Smooth muscle cell (in vitro differentiated cells): ENCODE results near the gene GALNT9. TPM values are rescaled to one million over a fixed set of nuclear protein-coding genes. Genes with fewer than 3 reads are reported as not detected.

ENCODE experiments used
- DNase-seq: peaks from one replicate; lab custom pipeline; 2025; ENCODE audit not compliant: unreplicated experiment; lab: John Stamatoyannopoulos, UW
- H2AFZ ChIP-seq: fragments of 200-600 bp; sonication (generic); 2 replicates; pipeline ENCODE4 v1.6.0; 2016; ENCODE audit warnings: antibody characterized with exemption, low read depth, mild to moderate bottlenecking
- H3F3A ChIP-seq: fragments of 200-600 bp; sonication (generic); 2 replicates; pipeline ENCODE4 v1.6.0; 2017; ENCODE audit warnings: antibody characterized with exemption, low read depth
- H3K27ac ChIP-seq: fragments of 200-600 bp; sonication (generic); 2 replicates; pipeline ENCODE4 v1.5.1; 2016; ENCODE audit warnings: low read depth, mild to moderate bottlenecking
- H3K27me3 ChIP-seq: fragments of 200-600 bp; sonication (generic); 2 replicates; pipeline ENCODE4 v1.6.1; 2016; ENCODE audit warnings: low read depth, mild to moderate bottlenecking
- H3K36me3 ChIP-seq: fragments of 200-600 bp; sonication (generic); 2 replicates; pipeline ENCODE4 v1.5.1; 2016; ENCODE audit warnings: low read depth
- H3K4me1 ChIP-seq: fragments of 200-600 bp; sonication (generic); 2 replicates; pipeline ENCODE4 v1.5.1; 2016; ENCODE audit warnings: low read depth
- H3K4me2 ChIP-seq: fragments of 200-600 bp; sonication (generic); 2 replicates; pipeline ENCODE4 v1.6.0; 2016; ENCODE audit warnings: mild to moderate bottlenecking
- H3K4me3 ChIP-seq: fragments of 200-600 bp; sonication (generic); 2 replicates; pipeline ENCODE4 v1.5.1; 2016; ENCODE audit warnings: mild to moderate bottlenecking
- H3K79me2 ChIP-seq: fragments of 200-600 bp; sonication (generic); 2 replicates; pipeline ENCODE4 v1.6.0; 2016; ENCODE audit warnings: low read depth, mild to moderate bottlenecking
- H3K9ac ChIP-seq: fragments of 200-600 bp; sonication (generic); 2 replicates; pipeline ENCODE4 v1.6.0; 2016; ENCODE audit warnings: low read depth
- H3K9me3 ChIP-seq: fragments of 200-600 bp; sonication (generic); replicated peaks from 2 replicates; pipeline ENCODE4 v1.5.1; 2016; ENCODE audit warnings: low read depth
- H4K20me1 ChIP-seq: fragments of 200-600 bp; sonication (generic); 2 replicates; pipeline ENCODE4 v1.6.0; 2016; ENCODE audit warnings: low read depth
- WGBS: methylation state at CpG from one replicate; pipeline ENCODE4 v1.1.7; 2016; ENCODE audit warnings: low lambda C conversion rate; 5-methylcytosine and 5-hydroxymethylcytosine counted together
- polyA plus RNA-seq: library from polyadenylated mRNA; unstranded; fragments of >200 nt; fragmentation: Nextera tagmentation; extraction: Ambion mirVana; gene quantifications from 2 replicates; pipeline ENCODE4 v1.2.1, GENCODE V29; 2016
- total RNA-seq: library from RNA; depleted of rRNA; stranded (reverse); fragments of >200 nt; gene quantifications from 2 replicates; pipeline ENCODE4 v1.2.3, GENCODE V29; 2014
- TF ChIP-seq, protein P1 (sequence below): fragments of 200-600 bp; sonication (generic); IDR thresholded peaks from 2 replicates; pipeline ENCODE4 v1.5.1; 2017; ENCODE audit warnings: borderline replicate concordance, mild to moderate bottlenecking, antibody characterized with exemption; ENCODE audit not compliant: insufficient read depth, poor library complexity, severe bottlenecking

GALNT9 gene
- total and polyA plus RNA-seq, 2 experiments from 2014 or later = 1.1 TPM; not detected in 1

DNA sequence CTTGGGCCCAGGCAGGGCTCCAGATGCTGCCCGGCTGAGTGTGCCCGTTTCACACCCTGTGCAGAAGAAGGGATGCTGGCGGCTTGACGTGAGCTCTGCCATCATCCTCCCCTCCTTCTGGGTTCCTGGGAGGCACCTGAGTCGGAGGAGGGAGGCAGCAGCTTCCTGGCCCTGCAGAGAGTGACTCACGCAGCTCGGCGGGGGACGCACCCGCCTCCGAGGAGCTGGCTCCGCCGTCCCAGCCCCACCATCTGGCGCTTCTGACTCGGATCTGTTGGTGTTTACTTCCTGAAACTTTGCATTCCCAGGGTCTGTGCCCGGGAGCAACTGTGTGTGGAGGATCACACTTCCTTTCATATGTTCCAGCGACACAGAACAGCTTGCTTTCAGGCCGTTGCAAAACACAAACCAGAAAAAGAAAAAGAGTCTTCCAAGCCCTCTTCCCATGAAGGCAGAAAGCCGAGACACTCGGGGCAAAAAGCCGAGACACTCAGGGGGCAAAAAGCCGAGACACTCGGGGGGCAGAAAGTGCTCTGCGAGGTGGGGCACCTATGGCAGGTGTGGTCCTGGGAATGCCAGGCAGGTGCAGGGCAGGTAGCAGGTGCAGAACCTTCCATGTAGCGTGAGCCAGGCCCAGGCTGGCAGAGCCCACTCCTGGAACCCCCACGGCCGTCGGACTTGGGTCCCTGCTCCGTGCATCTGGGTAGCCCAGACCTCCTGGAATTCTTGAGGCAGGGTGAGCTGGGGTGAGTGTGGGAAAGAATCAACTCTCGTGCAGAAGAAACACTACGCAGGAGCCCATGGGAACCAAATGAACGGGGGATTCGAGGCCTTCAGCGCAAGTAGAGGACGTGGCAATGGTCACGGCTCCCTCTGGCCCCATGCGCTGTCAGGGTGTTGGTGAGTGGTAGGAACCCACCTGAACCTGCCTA is 27.6 kb upstream of the GALNT9 start:
- H3K4me1 ChIP-seq = no peaks in the 10 kb centered on the region
- H3K4me3 ChIP-seq = no peak overlapping the region
- peak; percentile 12 for DNase-seq
- no peaks in the 10 kb centered on the region for H3K36me3 ChIP-seq
- H3K9me3 ChIP-seq = no peaks in the 10 kb centered on the region
- H3K27ac ChIP-seq = no peak overlapping the region
- TF ChIP-seq, protein P1, sequence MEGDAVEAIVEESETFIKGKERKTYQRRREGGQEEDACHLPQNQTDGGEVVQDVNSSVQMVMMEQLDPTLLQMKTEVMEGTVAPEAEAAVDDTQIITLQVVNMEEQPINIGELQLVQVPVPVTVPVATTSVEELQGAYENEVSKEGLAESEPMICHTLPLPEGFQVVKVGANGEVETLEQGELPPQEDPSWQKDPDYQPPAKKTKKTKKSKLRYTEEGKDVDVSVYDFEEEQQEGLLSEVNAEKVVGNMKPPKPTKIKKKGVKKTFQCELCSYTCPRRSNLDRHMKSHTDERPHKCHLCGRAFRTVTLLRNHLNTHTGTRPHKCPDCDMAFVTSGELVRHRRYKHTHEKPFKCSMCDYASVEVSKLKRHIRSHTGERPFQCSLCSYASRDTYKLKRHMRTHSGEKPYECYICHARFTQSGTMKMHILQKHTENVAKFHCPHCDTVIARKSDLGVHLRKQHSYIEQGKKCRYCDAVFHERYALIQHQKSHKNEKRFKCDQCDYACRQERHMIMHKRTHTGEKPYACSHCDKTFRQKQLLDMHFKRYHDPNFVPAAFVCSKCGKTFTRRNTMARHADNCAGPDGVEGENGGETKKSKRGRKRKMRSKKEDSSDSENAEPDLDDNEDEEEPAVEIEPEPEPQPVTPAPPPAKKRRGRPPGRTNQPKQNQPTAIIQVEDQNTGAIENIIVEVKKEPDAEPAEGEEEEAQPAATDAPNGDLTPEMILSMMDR = no peak
- H3K27me3 ChIP-seq = no peaks in the 10 kb centered on the region
- no peaks in the 10 kb centered on the region for H3F3A ChIP-seq
- 53% methylated on average over 37 of the region's 37 CpGs for WGBS
- H3K79me2 ChIP-seq = no peaks in the 10 kb centered on the region
- H4K20me1 ChIP-seq = no peaks in the 10 kb centered on the region
- H3K9ac ChIP-seq = no peak overlapping the region
- H3K4me2 ChIP-seq = peak overlapping the region; percentile 24
- H2AFZ ChIP-seq = no peak overlapping the region

DNA sequence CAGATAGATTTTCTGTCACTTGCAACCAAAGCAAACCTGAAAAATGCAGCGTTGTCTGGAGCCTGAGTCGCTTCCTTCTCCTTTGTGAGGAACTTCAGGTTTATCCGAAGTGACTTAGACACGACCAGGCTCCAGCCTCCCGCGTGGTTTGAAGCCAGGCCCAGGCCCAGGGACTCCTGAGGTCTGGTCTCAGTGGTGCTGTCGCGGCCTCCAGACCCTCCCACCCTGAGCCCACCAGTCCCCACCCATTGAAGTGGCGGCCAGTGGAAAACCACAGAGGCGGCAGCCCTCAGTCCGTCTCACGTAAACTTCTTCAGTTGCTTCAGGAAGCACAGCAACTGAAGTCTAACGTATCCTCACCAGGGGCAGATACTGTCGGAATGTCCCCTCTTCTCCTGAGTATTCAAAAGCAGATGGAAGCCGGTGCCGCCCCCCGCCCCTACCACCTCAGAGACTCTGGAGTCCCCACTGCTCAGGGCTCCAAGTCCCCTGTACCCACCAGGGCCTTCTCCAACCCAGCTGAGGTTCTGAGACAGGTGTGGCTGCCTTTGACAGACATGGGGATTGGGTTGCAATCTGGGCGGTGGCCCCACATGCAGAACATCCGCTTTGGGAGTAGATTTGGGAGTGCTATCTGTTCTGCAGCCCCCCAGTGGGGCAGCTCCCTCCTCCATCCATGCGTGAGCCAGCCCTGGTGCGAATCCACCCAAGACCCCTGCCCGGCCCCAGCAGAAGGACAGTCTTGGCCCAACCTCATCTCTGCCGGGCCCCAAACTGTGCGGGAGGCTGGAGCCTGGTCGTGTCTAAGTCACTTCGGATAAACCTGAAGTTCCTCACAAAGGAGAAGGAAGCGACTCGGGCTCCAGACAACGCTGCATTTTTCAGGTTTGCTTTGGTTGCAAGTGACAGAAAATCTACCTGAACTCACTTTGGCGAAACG is 26.6 kb upstream of the GALNT9 start:
- Histone ChIP-seq H3K36me3 (no peaks in the 10 kb centered on the region), H3K9ac (no peak overlapping the region), H3F3A (no peaks in the 10 kb centered on the region), H3K4me1 (no peaks in the 10 kb centered on the region), H3K27me3 (no peaks in the 10 kb centered on the region), H3K4me3 (no peak overlapping the region), H2AFZ (no peak overlapping the region), H3K9me3 (no peaks in the 10 kb centered on the region), H3K79me2 (no peaks in the 10 kb centered on the region), H4K20me1 (no peaks in the 10 kb centered on the region), H3K4me2 (no peak overlapping the region), H3K27ac (no peak overlapping the region)
- WGBS = 86% methylated on average over 25 of the region's 31 CpGs
- TF ChIP-seq, protein P1 = no peak
- no peak for DNase-seq

DNA sequence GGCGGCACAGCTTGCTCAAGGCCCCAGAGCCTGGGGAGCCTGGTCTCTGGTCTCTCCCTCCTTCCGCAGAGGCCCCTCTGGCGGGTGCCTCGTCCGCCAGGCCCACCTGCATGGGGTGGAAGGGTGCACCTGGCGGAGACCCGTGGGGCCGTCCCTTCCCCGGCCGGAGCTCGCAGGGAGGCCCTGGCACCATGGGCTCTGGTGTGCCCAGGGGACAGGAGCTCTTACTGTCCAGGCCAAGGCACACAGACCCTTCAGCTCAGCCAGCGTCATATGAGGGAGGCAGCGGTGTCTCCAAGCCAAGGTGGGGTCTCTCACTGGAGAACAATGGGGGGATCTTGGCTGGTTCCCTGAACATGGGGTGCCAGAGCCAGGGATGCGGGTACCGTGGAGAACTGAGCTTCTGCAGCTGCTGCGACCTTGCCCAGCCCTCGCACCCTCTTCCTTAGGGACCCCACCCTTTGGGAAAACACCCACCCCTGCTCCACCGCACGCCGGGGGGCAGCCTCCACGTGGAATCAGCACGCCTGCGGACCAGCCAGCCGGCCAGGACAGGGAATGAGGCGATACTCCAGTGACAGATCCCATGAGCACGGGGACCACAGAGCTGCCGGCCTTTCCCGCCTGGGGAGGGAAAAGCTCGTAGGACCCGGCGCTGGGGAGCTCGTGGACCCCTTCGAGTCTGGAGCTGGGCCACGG is 25.7 kb upstream of the GALNT9 start:
- H3K4me3 ChIP-seq = no peak overlapping the region
- WGBS = 90% methylated on average over 32 of the region's 34 CpGs
- H3K36me3 ChIP-seq = no peaks in the 10 kb centered on the region
- no peak overlapping the region for H3K9ac ChIP-seq
- H2AFZ ChIP-seq = no peak overlapping the region
- no peaks in the 10 kb centered on the region for H3K4me1 ChIP-seq
- no peaks in the 10 kb centered on the region for H3F3A ChIP-seq
- TF ChIP-seq, protein P1 = no peak
- no peaks in the 10 kb centered on the region for H3K27me3 ChIP-seq
- H4K20me1 ChIP-seq = no peaks in the 10 kb centered on the region
- no peaks in the 10 kb centered on the region for H3K9me3 ChIP-seq
- H3K27ac ChIP-seq = no peak overlapping the region
- DNase-seq = no peak
- no peaks in the 10 kb centered on the region for H3K79me2 ChIP-seq
- H3K4me2 ChIP-seq = no peak overlapping the region
